Measurements from ENCODE around the gene UTF1. TPM values are rescaled to one million over a fixed set of nuclear protein-coding genes. Genes with fewer than 3 reads are reported as not detected.
A peak's percentile ranks its signal among the peaks of the same experiment; 100 is the strongest.

Gene UTF1
- total RNA-seq, 2 donors from 2014 or later: 0.21 TPM; not detected in 1

GRCh38 chr10:133275684-133276092 lies 45.7 kb downstream of the UTF1 start:
- no peaks in the 10 kb centered on the region for H3K27me3 Mint-ChIP-seq (ENCODE audit: low read depth)
- peak; percentile 56 to 61 for ATAC-seq (replicated peaks in 1 of 2)
- peak overlapping the region; percentile 72 for H3K27ac Mint-ChIP-seq
- DNase-seq: peak; percentile 68
- H3K4me3 Mint-ChIP-seq: peak overlapping the region; percentile 93 to 94
- H3K36me3 Mint-ChIP-seq (ENCODE audit: insufficient read depth in 2 of 2): peaks cover 0 to 4% of the 10 kb centered on the region in 2 donors
- peaks cover 22% of the 10 kb centered on the region for H3K4me1 Mint-ChIP-seq (ENCODE audit: low read depth)
- no peaks in the 10 kb centered on the region for H3K9me3 Mint-ChIP-seq

GRCh38 chr10:133276100-133276434 lies 46.0 kb downstream of the UTF1 start:
- DNase-seq: no peak
- no peaks in the 10 kb centered on the region for H3K27me3 Mint-ChIP-seq (ENCODE audit: low read depth)
- peak overlapping the region; percentile 93 to 94 for H3K4me3 Mint-ChIP-seq
- ATAC-seq (replicated peaks in 1 of 2): no peak
- H3K36me3 Mint-ChIP-seq (ENCODE audit: insufficient read depth in 2 of 2): peaks cover 0 to 4% of the 10 kb centered on the region in 2 donors
- H3K9me3 Mint-ChIP-seq: no peaks in the 10 kb centered on the region
- H3K4me1 Mint-ChIP-seq (ENCODE audit: low read depth): peaks cover 22% of the 10 kb centered on the region
- H3K27ac Mint-ChIP-seq: peak overlapping the region; percentile 72

DNA sequence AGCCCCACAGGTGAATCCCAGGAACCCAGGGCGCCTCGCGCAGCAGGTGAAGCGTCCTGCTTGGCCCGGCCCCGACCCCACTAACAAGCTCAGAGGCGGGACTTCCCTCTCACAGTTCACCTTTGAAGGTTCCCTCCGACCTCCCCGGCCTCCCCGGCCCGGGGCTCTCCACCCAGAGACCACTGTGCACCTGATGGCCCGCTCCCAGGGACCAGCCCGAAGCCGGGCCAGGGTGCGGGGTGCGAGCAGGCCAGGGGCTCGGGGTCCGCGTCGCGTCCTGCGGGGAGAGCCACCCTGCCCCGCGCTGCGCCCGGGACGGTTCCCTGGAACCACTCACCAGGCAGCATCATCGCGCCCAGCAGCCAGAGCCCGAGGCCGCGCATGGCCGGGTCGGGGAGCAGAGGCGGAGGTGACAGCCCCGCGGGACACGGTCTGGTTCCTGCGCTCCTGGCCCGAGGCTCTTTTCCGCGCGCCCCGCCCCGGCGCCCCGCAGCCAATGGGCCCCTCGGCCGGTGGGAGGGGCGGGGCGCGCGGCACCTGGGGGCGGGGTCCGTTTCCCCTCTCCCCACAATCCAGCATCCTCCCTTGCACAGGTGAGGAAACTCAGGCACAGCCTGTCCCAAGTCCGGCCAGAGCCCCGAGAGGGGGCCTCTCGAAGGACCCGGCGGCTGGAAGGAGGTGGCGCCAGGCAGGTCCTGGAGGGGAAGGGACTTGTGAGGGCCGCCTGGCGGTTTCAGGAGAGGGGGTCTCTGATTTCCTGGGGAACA lies 46.6 kb downstream of the UTF1 start, which contains the start of gene ADAM8:
TSS of gene ADAM8 (minus strand) at position 434 of the 767 bp plus-strand sequence. CDS start at position 383, 51 bp downstream.
- no peaks in the 10 kb centered on the region for H3K27me3 Mint-ChIP-seq (ENCODE audit: low read depth)
- peak; percentile 55 to 61 for ATAC-seq (replicated peaks in 1 of 2)
- peak within 1 kb of the TSS; percentile 93 to 94 for H3K4me3 Mint-ChIP-seq
- H3K4me1 Mint-ChIP-seq (ENCODE audit: low read depth): peaks cover 22% of the 10 kb centered on the region
- no peaks in the 10 kb centered on the region for H3K9me3 Mint-ChIP-seq
- H3K36me3 Mint-ChIP-seq (ENCODE audit: insufficient read depth in 2 of 2): peaks cover 0 to 4% of the 10 kb centered on the region in 2 donors
- DNase-seq: peak; percentile 82 to 86
- peak within 1 kb of the TSS; percentile 72 for H3K27ac Mint-ChIP-seq

DNA sequence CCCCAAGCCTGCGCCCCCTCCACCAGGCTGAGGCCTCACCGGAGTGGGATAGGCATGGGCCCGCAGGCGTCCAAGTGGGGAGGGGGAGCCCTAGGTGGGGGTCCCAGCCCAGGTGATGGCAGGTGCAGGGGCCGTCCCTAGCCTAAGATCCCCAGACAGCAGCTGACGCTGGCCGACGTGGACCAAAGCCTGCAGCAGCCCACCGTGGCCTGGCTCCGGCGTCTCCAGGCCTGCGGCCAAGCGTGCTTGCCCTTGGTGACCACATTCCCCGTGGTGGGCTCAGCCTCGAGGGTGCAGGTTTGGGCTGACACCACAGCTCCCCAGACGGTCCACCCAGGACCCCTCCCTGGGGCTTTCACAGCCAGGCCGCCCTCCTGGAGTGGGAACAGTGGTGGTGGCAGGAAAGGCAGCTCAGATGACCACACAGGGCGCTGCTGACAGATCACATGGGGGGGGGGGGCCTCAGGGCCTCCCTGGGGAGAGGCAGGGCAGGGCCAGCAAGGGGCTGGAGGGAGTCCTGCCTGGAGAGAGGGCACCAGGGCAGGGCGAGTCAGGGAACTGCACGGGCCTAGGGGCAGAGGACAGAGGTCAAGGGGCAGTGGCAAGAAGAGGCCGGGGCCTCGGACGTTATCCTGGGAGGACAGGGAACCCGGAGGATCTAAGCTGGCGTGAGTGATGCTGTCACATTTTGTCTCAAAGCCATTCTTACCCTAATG lies 47.4 kb downstream of the UTF1 start:
- Mint-ChIP-seq H3K4me1 (ENCODE audit: low read depth) (peaks cover 22% of the 10 kb centered on the region), H3K36me3 (ENCODE audit: insufficient read depth in 2 of 2) (peaks cover 0 to 6% of the 10 kb centered on the region in 2 donors), H3K9me3 (no peaks in the 10 kb centered on the region), H3K27ac (no peak overlapping the region), H3K4me3 (peak overlapping the region; percentile 82 to 86), H3K27me3 (ENCODE audit: low read depth) (no peaks in the 10 kb centered on the region)
- DNase-seq: no peak
- ATAC-seq (replicated peaks in 1 of 2): no peak

GRCh38 chr10:133277993-133278576 lies 48.1 kb downstream of the UTF1 start:
- no peak for ATAC-seq (replicated peaks in 1 of 2)
- Mint-ChIP-seq H3K9me3 (no peaks in the 10 kb centered on the region), H3K27ac (peak overlapping the region; percentile 22), H3K4me1 (ENCODE audit: low read depth) (peaks cover 22% of the 10 kb centered on the region), H3K4me3 (peak overlapping the region; percentile 82 to 86), H3K27me3 (ENCODE audit: low read depth) (no peaks in the 10 kb centered on the region), H3K36me3 (ENCODE audit: insufficient read depth in 2 of 2) (peaks cover 0 to 6% of the 10 kb centered on the region in 2 donors)
- DNase-seq: no peak

- no peaks in the 10 kb centered on the region for H3K9me3 Mint-ChIP-seq
- peak overlapping the region; percentile 22 for H3K27ac Mint-ChIP-seq
- H3K4me3 Mint-ChIP-seq: peak overlapping the region; percentile 82 to 86
- H3K4me1 Mint-ChIP-seq (ENCODE audit: low read depth): peaks cover 22% of the 10 kb centered on the region
- no peaks in the 10 kb centered on the region for H3K27me3 Mint-ChIP-seq (ENCODE audit: low read depth)
- DNase-seq (peak; percentile 66 to 78), ATAC-seq (replicated peaks in 1 of 2) (peak; percentile 19 to 43)
- H3K36me3 Mint-ChIP-seq (ENCODE audit: insufficient read depth in 2 of 2): peaks cover 0 to 7% of the 10 kb centered on the region in 2 donors
Measured at GRCh38 chr10:133278577-133279265, 48.7 kb downstream of the UTF1 start.

DNA sequence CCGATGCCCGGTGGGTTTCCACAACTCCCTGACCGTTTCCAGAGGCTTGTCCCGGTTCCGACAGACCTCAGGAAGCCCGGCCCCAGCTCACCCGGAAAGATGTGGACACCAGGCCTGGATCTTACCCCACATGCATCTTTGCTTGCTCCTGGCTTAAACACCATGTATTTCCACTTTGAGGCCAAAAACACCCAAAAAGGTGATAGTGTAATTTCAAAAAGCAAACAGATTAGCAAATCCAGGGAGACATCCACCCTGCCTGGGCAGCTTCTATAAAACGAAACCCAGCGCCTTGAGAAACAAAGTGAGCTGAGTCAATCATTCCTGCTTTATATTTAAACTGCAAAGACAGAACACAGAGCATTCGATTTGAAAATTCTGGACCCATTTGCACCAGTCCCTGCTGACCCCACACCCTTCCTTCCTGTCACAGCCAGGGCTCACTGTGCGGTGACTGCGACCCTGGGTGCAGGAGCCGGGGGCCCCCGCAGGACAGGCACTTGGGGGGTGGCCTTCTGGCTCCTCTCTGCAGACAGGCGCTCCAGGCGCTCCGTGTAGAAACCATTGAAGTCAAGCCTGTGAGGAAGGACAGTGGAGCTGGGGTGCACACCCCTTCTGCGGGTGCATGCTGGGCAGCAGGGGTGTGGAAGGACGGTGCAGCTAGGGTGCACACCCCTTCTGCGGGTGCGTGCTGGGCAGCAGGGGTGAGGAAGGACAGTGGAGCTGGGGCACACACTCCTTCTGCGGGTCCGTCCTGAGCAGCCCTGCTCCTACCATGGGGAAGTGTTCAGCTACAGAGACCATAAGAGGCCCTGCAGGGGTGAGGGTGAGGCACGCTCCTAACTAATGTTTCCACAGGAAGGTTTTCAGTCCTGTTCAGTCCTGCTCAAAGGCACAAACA lies 49.6 kb downstream of the UTF1 start:
- H3K4me1 Mint-ChIP-seq (ENCODE audit: low read depth): peaks cover 21% of the 10 kb centered on the region
- DNase-seq: no peak
- peaks cover under 1 to 9% of the 10 kb centered on the region in 2 donors for H3K36me3 Mint-ChIP-seq (ENCODE audit: insufficient read depth in 2 of 2)
- ATAC-seq (replicated peaks in 1 of 2): no peak
- H3K27ac Mint-ChIP-seq: no peak overlapping the region
- H3K9me3 Mint-ChIP-seq: no peaks in the 10 kb centered on the region
- H3K4me3 Mint-ChIP-seq: peak overlapping the region in 1 of 2 donors; percentile 25
- no peaks in the 10 kb centered on the region for H3K27me3 Mint-ChIP-seq (ENCODE audit: low read depth)

DNA sequence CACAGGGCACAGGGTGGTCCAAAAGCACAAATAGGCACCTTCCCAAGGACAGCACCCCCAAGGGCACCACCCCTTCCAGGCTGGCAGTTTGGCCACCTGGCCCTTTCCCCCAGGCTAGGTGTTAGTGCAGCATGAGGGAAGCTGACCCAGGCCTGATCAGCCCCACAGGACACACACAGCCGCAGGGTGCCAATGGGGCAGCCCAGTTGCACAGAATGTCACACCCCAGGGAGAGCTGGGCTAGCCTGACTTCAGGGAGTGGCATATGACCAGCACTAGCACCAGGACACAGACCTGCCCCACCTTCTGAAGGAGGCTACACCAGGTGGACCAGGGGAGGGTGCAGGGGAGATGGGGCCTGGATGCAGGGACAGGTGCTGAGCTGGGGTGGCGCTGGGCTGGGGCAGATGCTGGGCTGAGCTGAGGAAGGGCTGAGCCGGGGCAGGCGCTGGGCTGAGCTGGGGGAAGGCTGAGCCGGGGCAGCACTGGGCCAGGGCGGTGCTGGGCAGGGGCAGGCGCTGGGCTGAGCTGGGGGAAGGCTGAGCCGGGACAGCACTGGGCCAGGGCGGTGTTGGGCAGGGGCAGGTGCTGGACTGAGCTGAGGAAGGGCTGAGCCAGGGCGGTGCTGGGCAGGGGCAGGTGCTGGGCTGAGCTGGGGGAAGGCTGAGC lies 50.5 kb downstream of the UTF1 start:
- H3K36me3 Mint-ChIP-seq (ENCODE audit: insufficient read depth in 2 of 2): peaks cover 4 to 13% of the 10 kb centered on the region in 2 donors
- peaks cover 15% of the 10 kb centered on the region for H3K4me1 Mint-ChIP-seq (ENCODE audit: low read depth)
- no peak for ATAC-seq (replicated peaks in 1 of 2)
- no peak overlapping the region for H3K27ac Mint-ChIP-seq
- H3K4me3 Mint-ChIP-seq: no peak overlapping the region
- no peak for DNase-seq
- H3K9me3 Mint-ChIP-seq: no peaks in the 10 kb centered on the region
- no peaks in the 10 kb centered on the region for H3K27me3 Mint-ChIP-seq (ENCODE audit: low read depth)

GRCh38 chr10:133281084-133281483 lies 51.1 kb downstream of the UTF1 start:
- DNase-seq (no peak), ATAC-seq (replicated peaks in 1 of 2) (no peak)
- Mint-ChIP-seq H3K4me1 (ENCODE audit: low read depth) (peaks cover 15% of the 10 kb centered on the region), H3K27ac (no peak overlapping the region), H3K27me3 (ENCODE audit: low read depth) (no peaks in the 10 kb centered on the region), H3K9me3 (no peaks in the 10 kb centered on the region), H3K36me3 (ENCODE audit: insufficient read depth in 2 of 2) (peaks cover 5 to 15% of the 10 kb centered on the region in 2 donors), H3K4me3 (no peak overlapping the region)

Data from activated T-cell treated with anti-CD3 and anti-CD28 coated beads, Interleukin-2, amount 50 U/mL, for 72 hours (primary cell).